ENCODE measurements around the gene USP13.

DNA sequence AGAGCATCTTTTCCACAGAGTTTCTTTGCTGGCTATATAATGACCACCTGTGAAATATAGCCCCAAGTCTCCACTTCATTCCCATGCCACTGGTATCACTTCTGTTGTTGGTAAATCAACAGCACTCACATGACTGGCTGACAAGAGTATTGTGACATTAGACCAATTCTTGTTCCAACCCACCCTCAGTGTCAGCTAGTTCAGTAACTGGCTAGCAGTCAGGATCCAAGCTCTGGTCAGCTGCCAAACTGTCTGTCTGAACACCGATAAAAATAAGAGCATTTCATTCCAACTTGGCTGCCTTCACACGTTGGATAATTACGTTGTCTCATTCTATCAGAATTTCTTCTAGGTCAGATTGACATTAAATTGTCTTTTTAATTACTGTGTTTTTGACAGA is 166.5 kb downstream of the USP13 start:
- no peak for TF ChIP-seq POLR2A (IDR thresholded peaks at IDR 0.05)
- TF ChIP-seq, protein P1, sequence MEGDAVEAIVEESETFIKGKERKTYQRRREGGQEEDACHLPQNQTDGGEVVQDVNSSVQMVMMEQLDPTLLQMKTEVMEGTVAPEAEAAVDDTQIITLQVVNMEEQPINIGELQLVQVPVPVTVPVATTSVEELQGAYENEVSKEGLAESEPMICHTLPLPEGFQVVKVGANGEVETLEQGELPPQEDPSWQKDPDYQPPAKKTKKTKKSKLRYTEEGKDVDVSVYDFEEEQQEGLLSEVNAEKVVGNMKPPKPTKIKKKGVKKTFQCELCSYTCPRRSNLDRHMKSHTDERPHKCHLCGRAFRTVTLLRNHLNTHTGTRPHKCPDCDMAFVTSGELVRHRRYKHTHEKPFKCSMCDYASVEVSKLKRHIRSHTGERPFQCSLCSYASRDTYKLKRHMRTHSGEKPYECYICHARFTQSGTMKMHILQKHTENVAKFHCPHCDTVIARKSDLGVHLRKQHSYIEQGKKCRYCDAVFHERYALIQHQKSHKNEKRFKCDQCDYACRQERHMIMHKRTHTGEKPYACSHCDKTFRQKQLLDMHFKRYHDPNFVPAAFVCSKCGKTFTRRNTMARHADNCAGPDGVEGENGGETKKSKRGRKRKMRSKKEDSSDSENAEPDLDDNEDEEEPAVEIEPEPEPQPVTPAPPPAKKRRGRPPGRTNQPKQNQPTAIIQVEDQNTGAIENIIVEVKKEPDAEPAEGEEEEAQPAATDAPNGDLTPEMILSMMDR (IDR thresholded peaks at IDR 0.05): no peak

Measured in testis (tissue), 2 donors.